Subcutaneous adipose tissue (tissue), 4 donors: ENCODE results near the gene SGMS2. TPM values are rescaled to one million over a fixed set of nuclear protein-coding genes. Genes with fewer than 3 reads are reported as not detected.

ENCODE experiments used
- CTCF ChIP-seq: fragments of 450-650 bp; IDR thresholded peaks from one replicate; pipeline ENCODE4 v1.5.1; 2016; ENCODE audit warnings: low read depth, mild to moderate bottlenecking, control low read depth, antibody characterized with exemption, moderate library complexity
- small RNA-seq: library from RNA; depleted of rRNA; stranded (forward); fragments of <200 nt; gene quantifications from one replicate; pipeline ENCODE3, GENCODE V24; 2016
- total RNA-seq, 4 donors: library from RNA; depleted of rRNA; stranded (reverse); fragments of >200 nt; gene quantifications; one replicate each; pipeline ENCODE4 v1.1.0, GENCODE V29; 2016

SGMS2 gene
- total RNA-seq, 4 donors from 2014 or later = 24.1 to 82.8 (median 59.6) TPM

DNA sequence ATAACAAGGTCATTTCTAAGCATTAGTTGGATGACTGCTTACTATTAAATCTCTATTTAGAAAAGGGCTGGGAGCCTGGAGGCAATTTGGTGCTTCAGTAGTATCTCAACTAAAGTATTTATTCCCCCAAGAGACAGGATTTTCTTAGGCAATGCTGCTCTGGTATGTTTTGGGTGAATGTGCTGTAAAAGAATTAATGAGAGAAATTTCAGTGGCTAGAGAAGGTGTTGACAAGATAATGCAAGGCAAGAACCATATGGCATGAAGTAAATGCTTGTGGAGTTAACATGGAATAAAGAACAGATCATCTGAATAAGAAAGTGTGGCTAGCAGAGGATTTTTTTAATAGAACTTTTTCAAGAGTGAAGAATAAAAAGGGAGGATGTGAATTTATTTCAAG is 110.5 kb downstream of the SGMS2 start:
- no peak for TF ChIP-seq CTCF

- TF ChIP-seq CTCF = no peak
Measured at GRCh38 chr4:107937040-107937439, 112.3 kb downstream of the SGMS2 start.

DNA sequence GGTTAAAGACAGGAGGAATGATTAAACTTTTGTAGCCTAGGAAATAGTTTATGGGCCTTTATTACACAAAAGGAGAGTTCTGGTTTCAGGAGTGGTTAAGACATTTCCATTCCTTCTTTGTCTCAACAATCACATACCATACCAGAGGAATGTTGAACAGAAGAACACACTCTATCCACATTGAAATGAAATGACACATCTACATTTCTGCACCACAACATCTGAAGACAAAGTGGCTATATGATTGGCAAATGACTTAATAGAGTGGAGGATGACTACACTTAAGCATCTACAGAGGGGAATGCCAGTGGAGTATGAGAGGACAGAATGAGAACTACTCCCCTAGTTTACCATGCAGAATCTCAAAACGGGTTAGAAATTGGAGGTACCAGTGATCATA is 114.6 kb downstream of the SGMS2 start:
- TF ChIP-seq CTCF = no peak

GRCh38 chr4:107945809-107946208 is 121.1 kb downstream of the SGMS2 start:
- TF ChIP-seq CTCF = no peak

GRCh38 chr4:107950746-107951540 is 126.2 kb downstream of the SGMS2 start:
- no peak for TF ChIP-seq CTCF

DNA sequence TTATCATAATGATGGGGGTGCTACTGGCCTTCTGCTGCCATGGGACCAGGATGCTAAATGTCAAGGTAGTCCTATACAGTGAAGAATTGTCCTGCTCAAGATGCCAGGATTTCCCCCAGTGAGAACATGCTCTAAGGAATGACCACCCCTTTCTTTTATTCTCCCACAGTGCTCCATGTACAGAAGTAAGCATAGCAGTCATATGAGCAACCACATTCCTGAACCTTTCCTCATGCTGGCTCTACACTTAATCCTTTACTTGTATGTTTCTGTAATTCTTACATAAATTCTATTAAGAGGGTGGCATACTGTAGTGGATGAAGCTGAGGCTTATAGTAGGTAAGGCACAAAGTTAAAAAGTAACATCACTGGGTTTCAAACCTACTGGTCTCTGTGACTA is 126.8 kb downstream of the SGMS2 start:
- no peak for TF ChIP-seq CTCF

GRCh38 chr4:107956011-107956410 is 131.3 kb downstream of the SGMS2 start:
- TF ChIP-seq CTCF = no peak

Small RNAs within 50 kb of the gene (small RNA-seq; reads per million reads assigned to genes)
- not detected for gene RNU6-733P

Other genes with a start within 250 kb of the SGMS2 start
- gene PAPSS1, start 104.7 kb upstream of the SGMS2 start, total RNA-seq = 10 to 100 TPM; 37.0 to 67.0 (median 44.8) TPM
- 10 to 100 TPM; 10.2 to 17.4 (median 15.3) TPM for gene CYP2U1, start 106.6 kb downstream of the SGMS2 start, total RNA-seq
- 100 to 1,000 TPM; 184 to 303 (median 188) TPM for gene HADH, start 165.0 kb downstream of the SGMS2 start, total RNA-seq